ENCODE results near the gene PRR19. TPM values are rescaled to one million over a fixed set of nuclear protein-coding genes. Genes with fewer than 3 reads are reported as not detected.
A peak's percentile ranks its signal among the peaks of the same experiment; 100 is the strongest.

The PRR19 gene
- total and polyA plus RNA-seq, 4 donors, result 0.27 to 0.43 (median 0.42) TPM; not detected in 1

GRCh38 chr19:42269478-42270345 lies 32.2 kb upstream of the PRR19 start:
- H3K9ac ChIP-seq (ENCODE audit: low read depth in 1 of 2, low read length in 2 of 2), result peak overlapping the region; percentile 88 to 99
- no peak for DNase-seq (ENCODE audit: low spot score)
- TF ChIP-seq ATF3 (IDR thresholded peaks at IDR 0.05) (no peak), SP1 (IDR thresholded peaks at IDR 0.05) (no peak), EGR1 (IDR thresholded peaks at IDR 0.05; ENCODE audit: low read depth in 2 of 2) (no peak), JUND (IDR thresholded peaks at IDR 0.05) (no peak), HNF4G (IDR thresholded peaks at IDR 0.05) (no peak), FOXA1 (IDR thresholded peaks at IDR 0.05) (no peak), HNF4A (conservative IDR thresholded peaks at IDR 0.05) (no peak), REST (IDR thresholded peaks at IDR 0.05) (no peak)
- TF ChIP-seq, protein P1, sequence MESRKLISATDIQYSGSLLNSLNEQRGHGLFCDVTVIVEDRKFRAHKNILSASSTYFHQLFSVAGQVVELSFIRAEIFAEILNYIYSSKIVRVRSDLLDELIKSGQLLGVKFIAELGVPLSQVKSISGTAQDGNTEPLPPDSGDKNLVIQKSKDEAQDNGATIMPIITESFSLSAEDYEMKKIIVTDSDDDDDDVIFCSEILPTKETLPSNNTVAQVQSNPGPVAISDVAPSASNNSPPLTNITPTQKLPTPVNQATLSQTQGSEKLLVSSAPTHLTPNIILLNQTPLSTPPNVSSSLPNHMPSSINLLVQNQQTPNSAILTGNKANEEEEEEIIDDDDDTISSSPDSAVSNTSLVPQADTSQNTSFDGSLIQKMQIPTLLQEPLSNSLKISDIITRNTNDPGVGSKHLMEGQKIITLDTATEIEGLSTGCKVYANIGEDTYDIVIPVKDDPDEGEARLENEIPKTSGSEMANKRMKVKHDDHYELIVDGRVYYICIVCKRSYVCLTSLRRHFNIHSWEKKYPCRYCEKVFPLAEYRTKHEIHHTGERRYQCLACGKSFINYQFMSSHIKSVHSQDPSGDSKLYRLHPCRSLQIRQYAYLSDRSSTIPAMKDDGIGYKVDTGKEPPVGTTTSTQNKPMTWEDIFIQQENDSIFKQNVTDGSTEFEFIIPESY (IDR thresholded peaks at IDR 0.05), result no peak
- TF ChIP-seq, protein P2, sequence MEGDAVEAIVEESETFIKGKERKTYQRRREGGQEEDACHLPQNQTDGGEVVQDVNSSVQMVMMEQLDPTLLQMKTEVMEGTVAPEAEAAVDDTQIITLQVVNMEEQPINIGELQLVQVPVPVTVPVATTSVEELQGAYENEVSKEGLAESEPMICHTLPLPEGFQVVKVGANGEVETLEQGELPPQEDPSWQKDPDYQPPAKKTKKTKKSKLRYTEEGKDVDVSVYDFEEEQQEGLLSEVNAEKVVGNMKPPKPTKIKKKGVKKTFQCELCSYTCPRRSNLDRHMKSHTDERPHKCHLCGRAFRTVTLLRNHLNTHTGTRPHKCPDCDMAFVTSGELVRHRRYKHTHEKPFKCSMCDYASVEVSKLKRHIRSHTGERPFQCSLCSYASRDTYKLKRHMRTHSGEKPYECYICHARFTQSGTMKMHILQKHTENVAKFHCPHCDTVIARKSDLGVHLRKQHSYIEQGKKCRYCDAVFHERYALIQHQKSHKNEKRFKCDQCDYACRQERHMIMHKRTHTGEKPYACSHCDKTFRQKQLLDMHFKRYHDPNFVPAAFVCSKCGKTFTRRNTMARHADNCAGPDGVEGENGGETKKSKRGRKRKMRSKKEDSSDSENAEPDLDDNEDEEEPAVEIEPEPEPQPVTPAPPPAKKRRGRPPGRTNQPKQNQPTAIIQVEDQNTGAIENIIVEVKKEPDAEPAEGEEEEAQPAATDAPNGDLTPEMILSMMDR (IDR thresholded peaks at IDR 0.05; ENCODE audit: low read depth, low read length, missing input control), result no peak
- H3K27ac ChIP-seq (ENCODE audit: low read depth in 1 of 2, low read length in 2 of 2), result peak overlapping the region; percentile 81 to 91
- 32% methylated on average over 10 of the region's 10 CpGs for WGBS
- H3K4me3 ChIP-seq (ENCODE audit: low read depth in 1 of 3, low read length in 3 of 3), result peak overlapping the region; percentile 69 to 90 (median 78)
- H3K27me3 ChIP-seq (ENCODE audit: control insufficient read depth in 4 of 4, insufficient read depth in 4 of 4, low read length in 3 of 4), result no peaks in the 10 kb centered on the region
- H3K36me3 ChIP-seq (ENCODE audit: control insufficient read depth in 4 of 4, insufficient read depth in 3 of 4, low read depth in 1 of 4, low read length in 3 of 4), result peaks cover 4 to 20% (median 10%) of the 10 kb centered on the region in 4 donors
- peaks cover 6 to 28% (median 18%) of the 10 kb centered on the region in 4 donors for H3K4me1 ChIP-seq (ENCODE audit: control insufficient read depth in 4 of 4, insufficient read depth in 4 of 4, low read length in 3 of 4)
- no peaks in the 10 kb centered on the region for H3K9me3 ChIP-seq (ENCODE audit: control insufficient read depth in 4 of 4, low read length in 3 of 4)

DNA sequence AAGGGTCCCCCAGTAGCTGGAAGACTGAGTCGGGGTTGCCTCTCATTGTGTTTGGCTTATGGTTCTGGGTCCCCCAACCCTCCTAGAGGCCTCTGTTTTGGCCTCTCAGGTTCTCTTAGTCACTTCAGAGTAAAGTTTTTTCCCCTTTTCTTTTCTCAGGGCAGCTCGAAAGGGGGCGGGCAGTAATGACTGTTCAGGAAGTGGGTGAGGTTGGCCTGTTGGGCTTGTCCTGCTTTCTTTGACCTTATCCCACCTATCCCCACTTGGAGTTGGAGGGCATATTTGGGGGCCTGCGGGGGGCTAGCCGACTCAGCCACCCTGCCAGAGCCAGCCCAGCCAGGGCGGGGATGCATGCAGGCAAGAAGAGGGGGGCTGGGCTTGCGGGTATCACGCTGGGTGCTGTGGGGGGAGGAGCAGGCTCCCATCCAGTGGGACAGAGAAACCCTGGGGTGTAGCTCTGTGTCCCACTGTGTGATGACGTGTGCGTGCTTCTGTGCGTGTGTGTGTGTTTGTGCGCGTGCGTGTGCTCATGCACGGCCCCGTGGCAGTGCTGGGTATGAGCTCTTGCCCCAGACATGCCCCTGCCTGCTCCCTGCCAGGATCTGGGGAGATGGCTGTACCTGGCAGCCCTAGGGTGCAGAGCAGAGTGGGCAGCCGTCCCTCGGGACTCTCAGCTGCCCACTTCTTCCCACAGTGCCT lies 31.4 kb upstream of the PRR19 start:
- Histone ChIP-seq H3K27me3 (ENCODE audit: control insufficient read depth in 4 of 4, insufficient read depth in 4 of 4, low read length in 3 of 4) (no peaks in the 10 kb centered on the region), H3K36me3 (ENCODE audit: control insufficient read depth in 4 of 4, insufficient read depth in 3 of 4, low read depth in 1 of 4, low read length in 3 of 4) (peaks cover 5 to 21% (median 10%) of the 10 kb centered on the region in 4 donors), H3K9me3 (ENCODE audit: control insufficient read depth in 4 of 4, low read length in 3 of 4) (no peaks in the 10 kb centered on the region), H3K4me3 (ENCODE audit: low read depth in 1 of 3, low read length in 3 of 3) (peak overlapping the region; percentile 69 to 90 (median 78)), H3K27ac (ENCODE audit: low read depth in 1 of 2, low read length in 2 of 2) (peak overlapping the region; percentile 81 to 91), H3K9ac (ENCODE audit: low read depth in 1 of 2, low read length in 2 of 2) (peak overlapping the region; percentile 88 to 99), H3K4me1 (ENCODE audit: control insufficient read depth in 4 of 4, insufficient read depth in 4 of 4, low read length in 3 of 4) (peaks cover 6 to 35% (median 21%) of the 10 kb centered on the region in 4 donors)
- TF ChIP-seq RXRA (IDR thresholded peaks at IDR 0.05) (peak; percentile 2 to 15), SP1 (IDR thresholded peaks at IDR 0.05) (no peak), YY1 (IDR thresholded peaks at IDR 0.05) (peak; percentile 51), JUND (IDR thresholded peaks at IDR 0.05) (no peak)
- 4% methylated on average over 18 of the region's 18 CpGs for WGBS
- no peak for DNase-seq (ENCODE audit: low spot score)
